K562 (cell line): ENCODE measurements around the gene KDM2B. TPM values are rescaled to one million over a fixed set of nuclear protein-coding genes. Genes with fewer than 3 reads are reported as not detected.

ENCODE experiments used
- CHD2 ChIP-seq: IDR thresholded peaks from 2 replicates; pipeline ENCODE4 v1.6.1; 2011; ENCODE audit warnings: low read depth, low read length
- ETV5 ChIP-seq: sonication (generic); formaldehyde crosslinking; IDR thresholded peaks from 2 replicates; pipeline ENCODE4 v1.4.0; 2020; ENCODE audit warnings: low read depth, mild to moderate bottlenecking, missing genetic modification reagents
- FUS ChIP-seq: fragments of 200-400 bp; formaldehyde crosslinking; optimal IDR thresholded peaks from 2 replicates; pipeline ENCODE3; 2017; ENCODE audit warnings: low read depth, low read length
- GABPB2 ChIP-seq: fragments of 250-450 bp; sonication (Bioruptor Pico); conservative IDR thresholded peaks from 2 replicates; pipeline ENCODE4 v1.5.1; 2021; ENCODE audit warnings: mild to moderate bottlenecking
- HCFC1 ChIP-seq: IDR thresholded peaks from 2 replicates; pipeline ENCODE4 v1.6.1; 2012; ENCODE audit warnings: low read depth, low read length, improper control_type of control experiment
- IFI16 ChIP-seq: fragments of 250-450 bp; sonication (Bioruptor Pico); IDR thresholded peaks from 2 replicates; pipeline ENCODE4 v2.1.2; 2022; ENCODE audit warnings: mild to moderate bottlenecking, inconsistent platforms
- ILK ChIP-seq: fragments of 450-650 bp; IDR thresholded peaks from 2 replicates; pipeline ENCODE4 v1.6.1; 2016; ENCODE audit warnings: missing genetic modification characterization, low read depth, mild to moderate bottlenecking, missing compliant biosample characterization, moderate library complexity, borderline replicate concordance
- PPARD ChIP-seq: fragments of 250-450 bp; sonication (Bioruptor Pico); IDR thresholded peaks from 2 replicates; pipeline ENCODE4 v1.8.0; 2022; ENCODE audit warnings: inconsistent platforms, mild to moderate bottlenecking, moderate library complexity
- PTRF ChIP-seq: fragments of 450-650 bp; IDR thresholded peaks from 2 replicates; pipeline ENCODE4 v1.6.1; 2016; ENCODE audit warnings: mild to moderate bottlenecking, missing genetic modification characterization, missing compliant biosample characterization
- SIRT6 ChIP-seq: IDR thresholded peaks from one replicate; pipeline ENCODE4 v1.6.1; 2012; ENCODE audit warnings: low read depth, mild to moderate bottlenecking, control low read depth, inconsistent platforms, low read length, moderate library complexity
- SMARCA4 ChIP-seq: fragments of 450-650 bp; IDR thresholded peaks from 2 replicates; pipeline ENCODE4 v1.6.1; 2016
- SUPT5H ChIP-seq: fragments of 450-650 bp; IDR thresholded peaks from 2 replicates; pipeline ENCODE4 v1.6.1; 2016
- TAF15 ChIP-seq: fragments of 200-400 bp; formaldehyde crosslinking; IDR thresholded peaks from 2 replicates; pipeline ENCODE4 v1.6.1; 2017; ENCODE audit warnings: mild to moderate bottlenecking, low read depth, low read length, moderate library complexity
- TFE3 ChIP-seq: fragments of 450-650 bp; formaldehyde crosslinking; IDR thresholded peaks from 2 replicates; pipeline ENCODE4 v1.4.0; 2020; ENCODE audit warnings: mild to moderate bottlenecking, mixed read lengths
- TRIM24 ChIP-seq, 2 experiments: fragments of 450-650 bp; IDR thresholded peaks; 2 replicates each; pipeline ENCODE4 v1.6.1; 2016
- WHSC1 ChIP-seq: IDR thresholded peaks from one replicate; pipeline ENCODE4 v1.6.1; 2012; ENCODE audit warnings: low read length, control low read depth, inconsistent platforms
- XRCC3 ChIP-seq: fragments of 450-650 bp; IDR thresholded peaks from 2 replicates; pipeline ENCODE4 v1.6.1; 2017; ENCODE audit warnings: mild to moderate bottlenecking, moderate library complexity
- ZBTB7A ChIP-seq: IDR thresholded peaks from 2 replicates; pipeline ENCODE4 v1.6.1; 2011; ENCODE audit warnings: low read depth, mild to moderate bottlenecking, low read length, moderate library complexity, borderline replicate concordance; ENCODE audit not compliant: control insufficient read depth
- ZHX1 ChIP-seq: fragments of 150-350 bp; conservative IDR thresholded peaks from 2 replicates; pipeline ENCODE4 v1.6.1; 2014; ENCODE audit warnings: low read length
- ZNF23 ChIP-seq: fragments of 250-450 bp; sonication (Bioruptor Pico); IDR thresholded peaks from 2 replicates; pipeline ENCODE4 v1.4.0; 2020; ENCODE audit warnings: mild to moderate bottlenecking
- ZNF253 ChIP-seq: fragments of 250-450 bp; sonication (Bioruptor Pico); conservative IDR thresholded peaks from 2 replicates; pipeline ENCODE4 v1.6.1; 2021; ENCODE audit warnings: mild to moderate bottlenecking
- ZNF347 ChIP-seq: fragments of 450-650 bp; formaldehyde crosslinking; IDR thresholded peaks from 2 replicates; pipeline ENCODE4 v1.4.0; 2020; ENCODE audit warnings: low read depth, mild to moderate bottlenecking, moderate library complexity
- ZNF408 ChIP-seq: fragments of 250-450 bp; sonication (Bioruptor Pico); IDR thresholded peaks from 2 replicates; pipeline ENCODE4 v1.4.0; 2020; ENCODE audit warnings: low read depth, mild to moderate bottlenecking, moderate library complexity
- ZNF76 ChIP-seq: fragments of 250-450 bp; sonication (Bioruptor Pico); IDR thresholded peaks from 2 replicates; pipeline ENCODE4 v1.4.0; 2020; ENCODE audit warnings: mild to moderate bottlenecking, moderate library complexity, borderline replicate concordance
- ZNF766 ChIP-seq: fragments of 200-800 bp; sonication (Bioruptor generic); conservative IDR thresholded peaks from 2 replicates; pipeline ENCODE4 v1.6.1; 2016; ENCODE audit warnings: missing genetic modification characterization, missing compliant biosample characterization
- ZSCAN29 ChIP-seq: fragments of 450-650 bp; IDR thresholded peaks from 2 replicates; pipeline ENCODE4 v1.6.1; 2017
- polyA plus RNA-seq, 8 experiments: library from polyadenylated mRNA; depleted of rRNA in 4 of 8; stranded (reverse) in 5 of 8; unstranded in 3 of 8; fragments of >200 nt; fragmentation: Nextera tagmentation in 2 of 8; fragmentation: Illumina TruSeq in 1 of 8; extraction: Ambion mirVana in 2 of 8; extraction: Trizol in 1 of 8; gene quantifications; 2 replicates each; pipeline versions ENCODE4 v1.2.1 to v1.2.3, GENCODE V29; 2011 to 2014; ENCODE audit warnings: inconsistent platforms in 1 of 8, missing spikeins in 1 of 8
- total RNA-seq, 7 experiments: library from RNA; depleted of rRNA in 6 of 7; stranded (reverse); fragments of >200 nt in 6 of 7; fragmentation: Illumina TruSeq in 2 of 7; extraction: Trizol in 2 of 7; gene quantifications; 2 replicates each; pipeline versions ENCODE4 v1.2.1 to v1.2.3, GENCODE V29; 2011 to 2021; ENCODE audit warnings: low replicate concordance in 1 of 7
- TF ChIP-seq, protein P1 (sequence below), 2 experiments: fragments of 450-650 bp in 1 of 2; sonication (generic) in 1 of 2; formaldehyde crosslinking; conservative IDR thresholded peaks; 2 replicates each; pipeline versions ENCODE4 v1.4.0 to v1.8.1; 2020 to 2022; ENCODE audit warnings: mild to moderate bottlenecking in 1 of 2, missing genetic modification reagents in 1 of 2

The KDM2B gene
- total and polyA plus RNA-seq, 9 of the 15 experiments (the other 6 are each of a cell fraction or from before 2014, with no cell fraction given) = 7.4 to 50.5 (median 22.5) TPM

DNA sequence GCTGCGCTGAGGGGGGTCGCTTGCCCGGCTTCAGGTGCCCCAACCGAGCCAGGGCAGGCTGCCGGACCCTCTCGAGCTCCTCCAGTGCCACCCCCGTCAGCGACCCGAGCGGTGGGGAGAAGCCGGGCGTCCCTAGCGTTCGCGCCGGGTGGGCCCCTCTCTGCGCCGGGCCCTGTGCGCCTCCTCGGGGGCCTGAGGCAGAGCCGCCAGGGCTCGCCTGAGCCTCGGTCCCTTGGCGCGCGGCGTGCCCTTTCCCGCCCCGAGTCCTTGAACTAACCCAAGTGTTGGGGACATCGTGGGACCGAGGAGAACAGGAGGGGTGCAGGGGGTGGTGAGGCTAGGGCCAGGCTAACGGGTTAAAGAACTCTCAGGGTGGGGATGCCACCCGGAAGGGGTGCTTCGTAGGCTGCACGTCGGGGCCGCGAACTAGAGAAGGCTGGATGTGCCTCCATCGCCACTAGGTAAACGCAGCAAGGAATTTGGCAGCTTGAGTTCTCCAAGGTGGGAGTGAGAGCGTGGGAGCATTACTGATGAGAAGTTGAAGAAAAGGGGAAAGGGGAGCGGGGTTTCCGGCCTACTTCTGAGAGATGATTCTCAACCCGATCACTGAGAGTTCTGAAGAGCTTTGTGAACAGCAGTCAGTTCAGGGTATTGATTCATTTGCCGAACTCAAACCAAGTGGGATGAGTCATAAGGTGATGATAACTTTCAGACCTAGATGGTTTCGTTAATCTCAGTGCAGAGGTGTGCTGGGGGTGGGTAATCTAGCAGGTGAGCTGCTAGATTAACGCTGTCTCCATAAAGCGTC lies 180.3 kb downstream of the KDM2B start (continued):
- no peak for TF ChIP-seq ZBTB7A
- TF ChIP-seq WHSC1 = no peak
- TF ChIP-seq ZNF23 = no peak
- no peak for TF ChIP-seq TAF15
- TF ChIP-seq CHD2 = no peak
- no peak for TF ChIP-seq ZNF408 (CRISPR knock-in tag)
- TF ChIP-seq ZHX1 = no peak
- no peak for TF ChIP-seq SUPT5H
- TF ChIP-seq IFI16 (CRISPR knock-in tag) = no peak
- no peak for TF ChIP-seq HCFC1
- peak; percentile 60; the same call in 1 of the 2 replicates for TF ChIP-seq SMARCA4
- TF ChIP-seq ZNF347 (CRISPR knock-in tag) = no peak
- TF ChIP-seq ILK (tag) = no peak
- no peak for TF ChIP-seq PPARD
- no peak for TF ChIP-seq SIRT6
- no peak for TF ChIP-seq XRCC3
- no peak for TF ChIP-seq ZSCAN29
- TF ChIP-seq TFE3 (CRISPR knock-in tag) = no peak
- TF ChIP-seq PTRF (tag) = no peak
- TF ChIP-seq ZNF253 (CRISPR knock-in tag) = no peak
- no peak for TF ChIP-seq ZNF766 (CRISPR knock-in tag)
- TF ChIP-seq, protein P1, sequence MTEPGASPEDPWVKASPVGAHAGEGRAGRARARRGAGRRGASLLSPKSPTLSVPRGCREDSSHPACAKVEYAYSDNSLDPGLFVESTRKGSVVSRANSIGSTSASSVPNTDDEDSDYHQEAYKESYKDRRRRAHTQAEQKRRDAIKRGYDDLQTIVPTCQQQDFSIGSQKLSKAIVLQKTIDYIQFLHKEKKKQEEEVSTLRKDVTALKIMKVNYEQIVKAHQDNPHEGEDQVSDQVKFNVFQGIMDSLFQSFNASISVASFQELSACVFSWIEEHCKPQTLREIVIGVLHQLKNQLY (CRISPR knock-in tag; conservative IDR thresholded peaks at IDR 0.05) = no peak
- TF ChIP-seq ETV5 = no peak
- no peak for TF ChIP-seq GABPB2 (CRISPR knock-in tag)
- TF ChIP-seq FUS = no peak
- no peak for TF ChIP-seq TRIM24 (IDR thresholded peaks at IDR 0.05)
- TF ChIP-seq ZNF76 = no peak
